Loucy (cell line): Measurements from ENCODE around the gene UBE3C.
"Not testable (repeated sequence)": the region's sequence is repeated elsewhere in the genome, so short reads cannot be mapped to it uniquely, and the experiment has no call there.

Source experiments
- H2AFZ ChIP-seq: fragments of 200-600 bp; sonication (generic); 2 replicates; pipeline ENCODE4 v1.6.0; 2016; ENCODE audit warnings: antibody characterized with exemption, mild to moderate bottlenecking, low read length, moderate library complexity
- H3F3A ChIP-seq: fragments of 200-600 bp; 2 replicates; pipeline ENCODE4 v1.6.0; 2016; ENCODE audit warnings: antibody characterized with exemption, low read depth, mild to moderate bottlenecking
- H3K27me3 ChIP-seq: fragments of 200-600 bp; sonication (generic); 2 replicates; pipeline ENCODE4 v1.6.1; 2014; ENCODE audit warnings: low read length, mild to moderate bottlenecking; ENCODE audit not compliant: insufficient read depth, poor library complexity, severe bottlenecking
- H3K36me3 ChIP-seq: fragments of 200-600 bp; sonication (generic); 2 replicates; pipeline ENCODE4 v1.6.1; 2016; ENCODE audit warnings: low read length; ENCODE audit not compliant: insufficient read depth
- H3K4me1 ChIP-seq: fragments of 200-600 bp; sonication (generic); 2 replicates; pipeline ENCODE4 v1.5.1; 2014; ENCODE audit warnings: low read length, mild to moderate bottlenecking; ENCODE audit not compliant: insufficient read depth, poor library complexity, severe bottlenecking
- H3K4me2 ChIP-seq: fragments of 200-600 bp; sonication (generic); 2 replicates; pipeline ENCODE4 v1.6.0; 2014; ENCODE audit warnings: antibody characterized with exemption, low read length, low read depth, mild to moderate bottlenecking; ENCODE audit not compliant: poor library complexity, severe bottlenecking
- H3K4me3 ChIP-seq: fragments of 200-600 bp; sonication (generic); 2 replicates; pipeline ENCODE4 v1.5.1; 2014; ENCODE audit warnings: low read length, mild to moderate bottlenecking, mixed read lengths; ENCODE audit not compliant: poor library complexity, severe bottlenecking
- H3K79me2 ChIP-seq: fragments of 200-600 bp; sonication (generic); 2 replicates; pipeline ENCODE4 v1.6.1; 2014; ENCODE audit warnings: low read length; ENCODE audit not compliant: insufficient read depth
- H3K9ac ChIP-seq: fragments of 200-600 bp; sonication (generic); 2 replicates; pipeline ENCODE4 v1.6.0; 2014; ENCODE audit warnings: mild to moderate bottlenecking, low read depth, low read length, moderate library complexity; ENCODE audit not compliant: poor library complexity, severe bottlenecking
- H3K9me2 ChIP-seq: fragments of 200-600 bp; sonication (generic); replicated peaks from 2 replicates; pipeline ENCODE4 v1.6.1; 2016; ENCODE audit warnings: low read depth, low read length, mixed read lengths
- H3K9me3 ChIP-seq: fragments of 200-600 bp; sonication (generic); 2 replicates; pipeline ENCODE4 v1.6.1; 2014; ENCODE audit warnings: mild to moderate bottlenecking, antibody characterized with exemption, low read length, low read depth; ENCODE audit not compliant: insufficient read depth
- H4K20me1 ChIP-seq: fragments of 200-600 bp; sonication (generic); 2 replicates; pipeline ENCODE4 v1.6.0; 2014; ENCODE audit warnings: antibody characterized with exemption, low read length, mild to moderate bottlenecking; ENCODE audit not compliant: insufficient read depth, poor library complexity, severe bottlenecking
- EZH2phosphoT487 ChIP-seq: fragments of 200-600 bp; IDR thresholded peaks from 2 replicates; pipeline ENCODE4 v1.6.1; 2018; ENCODE audit warnings: antibody characterized with exemption, mild to moderate bottlenecking, moderate library complexity, borderline replicate concordance
- TF ChIP-seq, protein P1 (sequence below): fragments of 200-600 bp; sonication (generic); conservative IDR thresholded peaks from 2 replicates; pipeline ENCODE4 v1.5.1; 2014; ENCODE audit warnings: mild to moderate bottlenecking, antibody characterized with exemption, low read length

The UBE3C gene

DNA sequence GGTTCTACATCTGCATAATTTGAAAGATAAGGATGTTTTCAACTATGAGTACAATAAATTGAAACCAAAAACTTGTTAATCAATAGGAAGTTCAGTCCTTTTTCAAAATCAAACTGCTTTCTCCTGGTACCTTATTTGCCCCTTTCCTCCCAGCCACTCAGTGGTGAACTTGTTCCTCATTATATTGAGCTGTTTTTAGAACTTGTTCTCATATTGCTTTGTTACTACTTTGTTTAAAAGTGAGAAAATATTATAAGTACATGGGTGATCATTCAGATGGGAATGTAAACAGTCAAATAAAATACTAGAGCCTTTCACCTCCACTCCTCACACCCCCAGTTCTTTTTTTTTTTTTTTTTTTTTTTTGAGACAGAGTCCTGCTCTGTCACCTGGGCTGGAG is 17.2 kb downstream of the UBE3C start:
- no peaks in the 10 kb centered on the region for H3F3A ChIP-seq
- H3K79me2 ChIP-seq, result peaks cover 98% of the 10 kb centered on the region
- no peak overlapping the region for H3K4me3 ChIP-seq
- H3K9me3 ChIP-seq, result no peaks in the 10 kb centered on the region
- H3K9ac ChIP-seq, result no peak overlapping the region
- TF ChIP-seq, protein P1, sequence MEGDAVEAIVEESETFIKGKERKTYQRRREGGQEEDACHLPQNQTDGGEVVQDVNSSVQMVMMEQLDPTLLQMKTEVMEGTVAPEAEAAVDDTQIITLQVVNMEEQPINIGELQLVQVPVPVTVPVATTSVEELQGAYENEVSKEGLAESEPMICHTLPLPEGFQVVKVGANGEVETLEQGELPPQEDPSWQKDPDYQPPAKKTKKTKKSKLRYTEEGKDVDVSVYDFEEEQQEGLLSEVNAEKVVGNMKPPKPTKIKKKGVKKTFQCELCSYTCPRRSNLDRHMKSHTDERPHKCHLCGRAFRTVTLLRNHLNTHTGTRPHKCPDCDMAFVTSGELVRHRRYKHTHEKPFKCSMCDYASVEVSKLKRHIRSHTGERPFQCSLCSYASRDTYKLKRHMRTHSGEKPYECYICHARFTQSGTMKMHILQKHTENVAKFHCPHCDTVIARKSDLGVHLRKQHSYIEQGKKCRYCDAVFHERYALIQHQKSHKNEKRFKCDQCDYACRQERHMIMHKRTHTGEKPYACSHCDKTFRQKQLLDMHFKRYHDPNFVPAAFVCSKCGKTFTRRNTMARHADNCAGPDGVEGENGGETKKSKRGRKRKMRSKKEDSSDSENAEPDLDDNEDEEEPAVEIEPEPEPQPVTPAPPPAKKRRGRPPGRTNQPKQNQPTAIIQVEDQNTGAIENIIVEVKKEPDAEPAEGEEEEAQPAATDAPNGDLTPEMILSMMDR, result no peak
- no peak for TF ChIP-seq EZH2phosphoT487
- H3K27me3 ChIP-seq, result no peaks in the 10 kb centered on the region
- no peaks in the 10 kb centered on the region for H3K36me3 ChIP-seq
- no peaks in the 10 kb centered on the region for H3K9me2 ChIP-seq
- no peak overlapping the region for H3K4me2 ChIP-seq
- H3K4me1 ChIP-seq, result peaks cover 15% of the 10 kb centered on the region
- H4K20me1 ChIP-seq, result peaks cover 89% of the 10 kb centered on the region
- H2AFZ ChIP-seq, result no peak overlapping the region

DNA sequence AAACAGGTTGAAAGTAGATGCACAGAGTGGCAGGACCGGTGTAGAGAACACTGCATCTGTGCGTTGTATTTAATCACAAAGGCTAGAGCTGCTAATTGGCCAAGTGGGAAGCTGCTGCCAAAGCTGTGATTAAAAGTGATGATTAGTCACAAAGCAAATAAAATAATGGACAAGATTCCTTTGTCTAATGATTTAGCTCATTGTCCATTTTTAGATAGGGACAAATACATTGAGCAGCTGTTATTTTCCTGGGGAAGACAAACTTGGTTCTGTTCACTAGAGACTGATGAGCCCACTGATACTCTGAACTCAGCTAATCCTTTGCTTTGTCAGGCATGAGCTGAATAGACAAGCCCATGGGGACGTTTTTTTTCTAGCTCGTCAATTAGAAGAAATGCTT is 19.7 kb downstream of the UBE3C start:
- TF ChIP-seq, protein P1, result no peak
- no peak for TF ChIP-seq EZH2phosphoT487
- Histone ChIP-seq H4K20me1 (peaks cover 76% of the 10 kb centered on the region), H3K27me3 (no peaks in the 10 kb centered on the region), H3K9me3 (no peaks in the 10 kb centered on the region), H3K4me1 (no peaks in the 10 kb centered on the region), H3K4me3 (no peak overlapping the region), H3K79me2 (peaks cover 97% of the 10 kb centered on the region), H3K9me2 (no peaks in the 10 kb centered on the region), H2AFZ (no peak overlapping the region), H3K4me2 (no peak overlapping the region), H3F3A (no peaks in the 10 kb centered on the region), H3K36me3 (peaks cover 5% of the 10 kb centered on the region; the same call in 1 of the 2 replicates), H3K9ac (no peak overlapping the region)

DNA sequence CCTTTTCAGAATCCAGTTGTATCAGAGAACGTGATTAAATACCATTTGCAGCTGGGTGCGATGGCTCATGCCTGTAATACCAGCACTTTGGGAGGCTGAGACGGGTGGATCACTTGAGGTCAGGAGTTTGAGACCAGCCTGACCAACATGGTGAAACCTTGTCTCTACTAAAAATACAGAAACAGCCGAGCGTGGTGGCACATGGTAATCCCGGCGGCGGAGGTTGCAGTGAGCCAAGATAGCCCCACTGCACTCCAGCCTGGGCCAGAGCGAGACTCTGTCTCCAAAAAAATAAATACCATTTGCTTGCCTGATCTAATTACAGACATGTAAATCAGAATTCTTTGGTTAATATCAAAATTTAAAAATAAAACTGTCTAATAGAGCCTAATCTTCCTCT is 20.8 kb downstream of the UBE3C start:
- not testable (repeated sequence) for H3K9me3 ChIP-seq, H3K4me1 ChIP-seq, H3K4me3 ChIP-seq, H3K27me3 ChIP-seq, H3F3A ChIP-seq, H3K9me2 ChIP-seq, H2AFZ ChIP-seq, H3K4me2 ChIP-seq, H3K9ac ChIP-seq
- H4K20me1 ChIP-seq, result peaks cover 74% of the 10 kb centered on the region
- peaks cover 16% of the 10 kb centered on the region; the same call in 1 of the 2 replicates for H3K36me3 ChIP-seq
- H3K79me2 ChIP-seq, result peaks cover 95% of the 10 kb centered on the region

DNA sequence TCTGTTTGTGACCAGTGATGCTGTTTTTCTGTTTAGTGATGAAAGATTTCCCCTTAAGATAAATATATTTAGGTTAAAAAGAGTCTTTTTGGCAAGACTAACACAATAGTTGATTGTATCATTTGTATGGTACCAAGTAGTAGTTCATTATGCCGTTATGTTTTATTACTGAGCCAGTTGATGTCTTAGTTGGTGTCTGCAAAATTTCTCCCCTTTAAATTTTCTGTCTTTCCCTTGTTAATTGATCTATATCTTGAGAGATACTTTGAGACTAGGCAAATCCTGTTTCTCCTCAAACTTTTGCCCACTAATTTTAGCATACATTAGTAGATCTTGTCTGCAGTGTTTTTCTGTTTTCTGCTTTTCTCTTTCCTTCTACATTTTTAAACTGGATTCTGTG is 21.7 kb downstream of the UBE3C start:
- H3K36me3 ChIP-seq, result peaks cover 25% of the 10 kb centered on the region; the same call in 1 of the 2 replicates
- peaks cover 95% of the 10 kb centered on the region for H3K79me2 ChIP-seq
- H3K4me3 ChIP-seq, result no peak overlapping the region
- H3K9me3 ChIP-seq, result no peaks in the 10 kb centered on the region; the same call in 1 of the 2 replicates
- no peak for TF ChIP-seq EZH2phosphoT487
- TF ChIP-seq, protein P1, result no peak
- no peak overlapping the region for H3K9ac ChIP-seq
- H3K4me1 ChIP-seq, result no peaks in the 10 kb centered on the region
- peaks cover 65% of the 10 kb centered on the region for H4K20me1 ChIP-seq
- no peaks in the 10 kb centered on the region for H3F3A ChIP-seq
- H3K9me2 ChIP-seq, result no peaks in the 10 kb centered on the region
- H3K27me3 ChIP-seq, result no peaks in the 10 kb centered on the region
- no peak overlapping the region for H2AFZ ChIP-seq
- no peak overlapping the region for H3K4me2 ChIP-seq
